ENCODE measurements around the gene ZNF792. TPM values are rescaled to one million over a fixed set of nuclear protein-coding genes. Genes with fewer than 3 reads are reported as not detected.

Gene ZNF792
- 1 to 10 TPM; 1.5 to 6.4 (median 2.6) TPM for total RNA-seq
- 1 to 10 TPM; 1.0 to 1.6 TPM for polyA plus RNA-seq

DNA sequence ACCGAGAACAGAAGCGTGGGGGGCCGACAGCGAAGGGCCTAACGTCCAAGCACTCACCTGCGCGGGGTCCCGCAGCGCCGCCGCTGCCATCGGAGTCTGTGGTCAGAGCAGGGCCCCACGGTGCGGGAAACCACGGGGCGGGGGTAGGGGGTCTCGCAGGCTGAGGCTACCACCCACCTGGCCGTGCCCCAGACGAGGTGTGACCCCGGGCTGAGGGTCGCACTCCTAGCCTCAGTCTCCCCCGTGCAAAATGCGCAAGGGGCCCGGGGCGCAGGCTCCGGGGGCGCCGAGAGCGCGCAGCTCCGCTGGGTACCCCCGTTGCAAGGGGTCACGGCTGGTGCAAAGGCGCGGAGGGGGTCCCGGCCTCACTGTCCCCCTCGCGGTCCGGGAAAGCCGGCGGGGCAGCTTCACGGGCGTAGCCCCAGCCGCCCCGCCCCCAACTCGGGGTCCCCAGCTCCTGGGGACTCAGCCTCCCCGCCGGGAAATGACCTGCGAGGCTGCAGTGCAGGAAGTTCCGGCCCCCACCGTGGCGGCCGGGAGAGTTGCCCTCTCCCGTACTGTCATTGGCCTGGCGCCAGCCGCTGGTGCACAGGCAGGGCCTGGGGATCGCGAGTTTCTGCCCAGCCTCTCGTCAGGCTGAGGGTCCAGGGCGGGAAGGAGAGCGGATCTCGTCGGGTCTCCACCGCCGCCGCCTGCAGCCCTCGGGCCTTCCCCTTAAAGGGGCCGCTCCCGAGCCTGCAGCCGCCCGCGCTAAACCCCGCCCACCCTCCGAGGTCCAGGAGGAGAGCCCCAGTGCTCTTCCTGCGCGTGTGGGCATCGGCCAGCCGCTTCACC, at the start of gene ZNF792:
Gene ZNF792, minus strand, starts transcription at position 657 of the 834 bp plus-strand sequence. Its CDS starts 567 bp downstream, at position 90.
- H3K27me3 ChIP-seq, result no peaks in the 10 kb centered on the region
- H3K4me1 ChIP-seq, result peaks cover 0 to 10% (median 5%) of the 10 kb centered on the region in 3 donors
- peak; percentile 51 to 88 (median 72) for DNase-seq
- TF ChIP-seq, protein P1, sequence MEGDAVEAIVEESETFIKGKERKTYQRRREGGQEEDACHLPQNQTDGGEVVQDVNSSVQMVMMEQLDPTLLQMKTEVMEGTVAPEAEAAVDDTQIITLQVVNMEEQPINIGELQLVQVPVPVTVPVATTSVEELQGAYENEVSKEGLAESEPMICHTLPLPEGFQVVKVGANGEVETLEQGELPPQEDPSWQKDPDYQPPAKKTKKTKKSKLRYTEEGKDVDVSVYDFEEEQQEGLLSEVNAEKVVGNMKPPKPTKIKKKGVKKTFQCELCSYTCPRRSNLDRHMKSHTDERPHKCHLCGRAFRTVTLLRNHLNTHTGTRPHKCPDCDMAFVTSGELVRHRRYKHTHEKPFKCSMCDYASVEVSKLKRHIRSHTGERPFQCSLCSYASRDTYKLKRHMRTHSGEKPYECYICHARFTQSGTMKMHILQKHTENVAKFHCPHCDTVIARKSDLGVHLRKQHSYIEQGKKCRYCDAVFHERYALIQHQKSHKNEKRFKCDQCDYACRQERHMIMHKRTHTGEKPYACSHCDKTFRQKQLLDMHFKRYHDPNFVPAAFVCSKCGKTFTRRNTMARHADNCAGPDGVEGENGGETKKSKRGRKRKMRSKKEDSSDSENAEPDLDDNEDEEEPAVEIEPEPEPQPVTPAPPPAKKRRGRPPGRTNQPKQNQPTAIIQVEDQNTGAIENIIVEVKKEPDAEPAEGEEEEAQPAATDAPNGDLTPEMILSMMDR (IDR thresholded peaks at IDR 0.05), result no peak
- intact Hi-C loops (cut with DNase I), result loop anchor here in 1 of 3 donors (10.0 kb wide), 1 partner anchor 51 kb away; no protein-coding TSS in a partner anchor
- H3K9me3 ChIP-seq, result no peaks in the 10 kb centered on the region
- H3K36me3 ChIP-seq, result peaks cover 4 to 11% (median 9%) of the 10 kb centered on the region in 3 donors
- no peak for FAIRE-seq
- peak within 1 kb of the TSS; percentile 10 to 56 (median 52) for H3K27ac ChIP-seq
- 0% methylated on average over 58 to 78 of the region's 78 CpGs for WGBS, 2 donors
- ATAC-seq, result peak; percentile 83 to 91 (median 90)
- peak within 1 kb of the TSS; percentile 96 to 98 (median 97) for H3K4me3 ChIP-seq

DNA sequence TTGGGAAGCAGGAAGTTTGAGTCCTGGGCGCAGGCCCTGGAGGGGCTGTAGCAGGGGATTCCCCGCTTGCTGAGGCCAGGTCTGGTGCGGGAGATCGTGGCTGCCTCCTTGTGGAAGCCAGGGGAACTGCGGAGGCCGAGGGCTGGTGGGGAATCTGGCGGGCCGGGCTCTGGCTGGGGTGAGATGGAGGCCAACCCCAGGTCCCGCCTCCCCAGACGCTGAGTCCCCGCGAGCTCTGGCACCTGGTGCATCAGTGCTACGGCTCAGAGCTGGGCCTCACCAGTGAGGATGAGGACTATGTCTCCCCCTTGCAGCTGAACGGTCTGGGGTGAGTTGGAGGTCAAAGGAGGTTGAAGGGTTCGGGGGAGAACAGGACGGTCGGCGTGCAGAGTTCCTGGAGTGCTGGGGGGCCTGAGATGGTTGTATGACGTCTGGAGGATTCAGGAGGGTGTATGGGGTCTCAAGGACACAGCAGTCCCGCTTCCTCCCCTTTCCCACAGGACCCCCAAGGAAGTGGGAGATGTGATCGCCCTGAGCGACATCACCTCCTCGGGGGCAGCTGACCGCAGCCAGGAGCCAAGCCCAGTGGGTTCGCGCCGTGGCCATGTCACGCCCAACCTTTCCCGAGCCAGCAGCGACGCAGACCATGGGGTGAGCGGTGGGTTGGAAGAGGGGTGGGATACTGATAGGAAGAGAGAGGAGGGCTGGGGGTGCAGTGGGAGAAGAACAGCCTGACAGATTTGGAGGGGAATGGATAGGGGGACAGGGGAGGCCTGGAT, 49.2 kb upstream of the ZNF792 start:
- no peak overlapping the region for H3K27ac ChIP-seq
- FAIRE-seq, result no peak

DNA sequence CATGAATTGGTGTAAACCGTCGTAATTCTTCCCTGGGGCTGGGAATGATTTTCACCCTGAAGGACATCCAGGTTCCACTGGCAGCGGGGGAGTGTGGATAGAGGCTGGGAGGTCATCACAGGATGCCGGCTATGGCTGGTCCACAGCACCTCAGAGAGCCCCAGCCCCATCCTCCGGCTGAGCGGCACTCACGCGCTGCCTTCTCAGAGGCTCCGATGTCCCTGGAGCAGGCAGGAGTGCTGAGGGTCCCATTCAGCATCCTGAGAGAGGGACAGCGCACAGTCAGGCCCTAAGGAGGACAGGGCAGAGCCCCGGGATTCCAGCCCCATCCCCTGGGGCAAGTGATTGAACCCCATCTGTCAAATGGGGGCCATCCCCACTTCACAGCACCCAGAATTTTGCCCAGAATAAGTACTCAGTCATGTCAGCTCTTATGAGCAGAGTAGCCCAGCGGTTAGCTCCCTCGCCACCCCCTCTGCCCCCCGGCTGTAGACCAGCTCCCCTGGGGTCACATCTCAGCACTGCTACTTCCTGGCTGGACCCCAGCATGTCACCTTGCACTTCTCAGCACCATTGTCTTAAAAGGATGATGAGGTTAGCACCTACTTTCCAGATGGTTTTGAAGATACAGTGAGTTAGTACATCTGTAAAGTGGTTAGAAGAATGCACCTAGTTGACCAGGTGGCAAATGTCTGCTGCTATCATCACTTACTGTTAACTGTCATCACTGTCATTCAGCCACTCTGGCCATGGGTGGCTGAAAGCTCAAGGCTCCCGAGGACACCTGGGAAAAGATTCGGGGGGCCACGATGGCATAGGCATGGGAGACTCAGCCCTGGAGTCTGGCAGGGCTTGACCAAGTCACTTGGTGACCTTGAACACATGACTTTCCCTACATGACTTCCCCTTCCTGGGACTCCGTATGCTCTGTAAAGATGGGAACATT, 48.0 kb upstream of the ZNF792 start:
- Histone ChIP-seq H3K9me3 (no peaks in the 10 kb centered on the region), H3K36me3 (peaks cover 5 to 29% (median 19%) of the 10 kb centered on the region in 3 donors), H3K27me3 (no peaks in the 10 kb centered on the region), H3K4me3 (no peak overlapping the region), H3K4me1 (peaks cover 0 to 18% (median 5%) of the 10 kb centered on the region in 3 donors), H3K27ac (peak overlapping the region in 1 of 4 donors; percentile 15)
- WGBS, 2 donors, result 82 to 86% methylated on average over 18 of the region's 18 CpGs
- TF ChIP-seq, protein P1 (IDR thresholded peaks at IDR 0.05), result no peak
- DNase-seq (no peak), FAIRE-seq (no peak), ATAC-seq (peak; percentile 25 to 36 (median 25))
- intact Hi-C loops (cut with DNase I), result loop anchor here in 2 of 3 donors (5.0 to 10.0 kb wide), 2 partner anchors 40 to 47 kb away; partner anchors contain the start of gene ZNF792 (in 1 of the 2)

More for the DNA sequence above, 49.2 kb upstream of the ZNF792 start:
- H3K4me3 ChIP-seq, result no peak overlapping the region
- H3K27me3 ChIP-seq, result no peaks in the 10 kb centered on the region
- 53 to 54% methylated on average over 32 of the region's 32 CpGs for WGBS, 2 donors
- ATAC-seq (peak; percentile 67 to 90 (median 85)), DNase-seq (peak; percentile 61 to 90 (median 78))
- H3K4me1 ChIP-seq, result peaks cover 0 to 10% (median 4%) of the 10 kb centered on the region in 3 donors
- intact Hi-C loops (cut with DNase I), result loop anchor here in 2 of 3 donors (5.0 to 10.0 kb wide), 2 partner anchors 41 to 48 kb away; partner anchors contain the start of gene ZNF792 (in 1 of the 2)
- H3K9me3 ChIP-seq, result no peaks in the 10 kb centered on the region
- TF ChIP-seq, protein P1 (IDR thresholded peaks at IDR 0.05), result peak; percentile 86 to 95 (median 94)
- H3K36me3 ChIP-seq, result peaks cover 5 to 29% (median 19%) of the 10 kb centered on the region in 3 donors

DNA sequence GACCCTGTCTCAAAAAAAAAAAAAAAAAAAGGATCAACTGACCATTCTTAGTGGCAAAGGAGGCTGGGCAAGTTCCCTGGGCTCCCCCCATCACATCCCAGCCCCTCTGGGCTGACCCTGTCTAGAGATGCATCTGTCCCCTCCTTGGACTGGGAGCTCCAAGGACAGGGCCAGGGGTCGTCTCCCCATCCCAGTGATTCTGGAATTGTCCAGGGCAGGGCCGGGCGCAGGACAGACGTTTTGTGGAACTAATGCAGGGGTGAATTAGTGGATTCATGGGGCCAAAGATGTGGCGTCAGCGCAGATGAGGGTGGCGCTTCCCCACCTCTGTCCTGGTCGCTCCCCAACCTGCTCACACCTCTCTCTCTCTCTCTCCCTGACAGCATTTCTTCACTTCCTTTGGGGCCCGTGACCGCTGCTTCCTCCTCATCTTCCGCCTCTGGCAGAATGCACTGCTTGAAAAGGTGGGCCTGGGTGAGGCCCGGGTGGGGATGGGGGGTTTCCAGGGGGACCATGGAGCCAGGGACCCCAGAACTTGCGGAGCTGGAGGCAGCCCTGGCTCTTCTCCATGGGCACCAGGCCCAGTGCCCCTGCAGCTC, 47.2 kb upstream of the ZNF792 start:
- DNase-seq, result peak in 1 of 6 donors; percentile 58
- ATAC-seq, result no peak
- no peak overlapping the region for H3K4me3 ChIP-seq
- no peaks in the 10 kb centered on the region for H3K9me3 ChIP-seq
- H3K36me3 ChIP-seq, result peaks cover 5 to 28% (median 19%) of the 10 kb centered on the region in 3 donors
- FAIRE-seq, result no peak
- TF ChIP-seq, protein P1 (IDR thresholded peaks at IDR 0.05), result no peak
- 86 to 91% methylated on average over 13 of the region's 13 CpGs for WGBS, 2 donors
- peaks cover 5 to 23% (median 10%) of the 10 kb centered on the region in 3 donors for H3K4me1 ChIP-seq
- intact Hi-C loops (cut with DNase I), result loop anchor here in 2 of 3 donors (5.0 to 10.0 kb wide), 2 partner anchors 39 to 46 kb away; partner anchors contain the start of gene ZNF792 (in 1 of the 2)
- no peaks in the 10 kb centered on the region for H3K27me3 ChIP-seq
- no peak overlapping the region for H3K27ac ChIP-seq
